Fibroblast of skin of back (primary cell): ENCODE data around the gene PDE1A.
"Not testable (repeated sequence)": the region's sequence is repeated elsewhere in the genome, so short reads cannot be mapped to it uniquely, and the experiment has no call there.

Experiments
- DNase-seq: peaks from one replicate; pipeline ENCODE4 v3.0.0-alpha.2; 2013

Gene PDE1A

DNA sequence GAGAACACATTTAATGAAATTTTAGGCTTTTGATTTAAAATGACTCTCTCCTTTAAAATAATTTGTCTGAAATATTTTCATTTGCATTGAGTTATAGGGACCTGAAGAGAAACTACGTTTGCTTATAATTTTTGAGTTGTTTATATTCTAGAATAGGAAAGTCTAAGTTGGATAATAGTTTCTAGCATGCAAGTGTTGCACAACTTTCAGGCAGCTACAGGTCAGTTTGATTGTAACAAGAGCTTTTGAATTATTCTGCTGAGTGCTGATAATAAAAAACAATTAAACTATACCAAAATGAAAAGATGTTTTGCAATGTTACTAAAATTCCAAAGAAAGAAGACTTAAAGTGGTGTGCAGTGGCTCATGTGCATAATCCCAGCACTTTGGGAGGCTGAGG lies 71.0 kb downstream of the PDE1A start:
- DNase-seq, result no peak

- no peak for DNase-seq
Observed at GRCh38 chr2:182351427-182351826, 75.4 kb downstream of the PDE1A start.

- no peak for DNase-seq
Observed at GRCh38 chr2:182349268-182349667, 77.6 kb downstream of the PDE1A start.

DNA sequence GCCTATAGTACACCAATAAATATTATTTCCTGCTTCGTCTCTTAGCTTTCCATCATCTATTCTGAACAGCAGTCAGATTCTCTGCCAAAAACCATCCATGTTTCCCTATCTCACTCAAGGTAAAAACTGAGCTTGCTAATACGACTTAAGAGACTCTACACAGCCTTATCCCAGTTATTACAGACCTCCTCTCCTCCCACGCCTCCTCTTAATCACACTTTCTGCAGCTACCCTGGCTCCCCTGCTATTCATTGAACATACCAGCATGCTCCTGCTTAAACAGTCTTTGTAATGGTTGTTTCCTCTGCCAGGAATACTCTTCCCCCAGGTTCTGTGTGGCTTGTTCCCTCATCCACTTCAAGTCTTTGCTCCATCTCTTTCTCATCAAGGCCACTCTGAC lies 81.5 kb downstream of the PDE1A start:
- DNase-seq, result no peak

DNA sequence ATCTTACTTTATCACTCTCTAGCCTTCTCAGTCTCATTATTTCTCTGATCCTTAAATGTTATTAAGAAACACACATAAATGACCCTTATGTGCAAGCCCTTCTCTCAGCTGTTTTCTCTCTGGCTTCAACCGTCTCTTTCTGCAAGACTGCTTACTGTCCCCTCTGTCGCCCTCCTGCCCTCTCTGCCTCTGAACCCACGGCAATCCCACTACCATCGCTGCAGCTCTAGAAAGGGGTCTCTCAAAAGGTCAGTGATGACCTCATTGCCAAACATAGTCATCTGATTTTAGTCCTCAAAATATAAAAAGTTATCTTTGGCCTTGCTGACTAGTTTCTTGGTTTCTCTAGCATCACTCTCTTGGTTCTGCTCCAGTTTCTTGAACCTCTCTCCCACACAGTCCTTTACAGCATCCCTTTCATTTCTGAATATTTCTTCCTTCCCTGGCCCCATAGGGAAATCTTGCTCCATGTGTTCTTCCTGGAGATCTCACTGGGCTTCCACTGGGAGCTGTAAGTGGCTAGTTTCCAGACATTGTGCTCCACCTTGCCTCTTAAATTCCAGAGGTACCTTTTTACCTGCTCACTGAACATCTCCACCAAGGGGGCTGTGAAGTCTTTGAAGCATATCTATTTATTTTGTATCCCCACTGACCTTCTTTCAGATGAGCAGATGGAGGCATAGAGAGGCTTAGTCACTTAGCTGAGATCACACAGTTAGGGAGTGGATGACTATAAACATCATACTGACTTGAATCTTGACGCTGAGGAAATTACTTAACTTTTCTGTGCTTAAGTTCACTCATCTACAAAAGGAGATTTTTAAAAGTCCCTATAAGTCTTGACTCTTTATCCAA lies 96.2 kb downstream of the PDE1A start:
- DNase-seq, result no peak

DNA sequence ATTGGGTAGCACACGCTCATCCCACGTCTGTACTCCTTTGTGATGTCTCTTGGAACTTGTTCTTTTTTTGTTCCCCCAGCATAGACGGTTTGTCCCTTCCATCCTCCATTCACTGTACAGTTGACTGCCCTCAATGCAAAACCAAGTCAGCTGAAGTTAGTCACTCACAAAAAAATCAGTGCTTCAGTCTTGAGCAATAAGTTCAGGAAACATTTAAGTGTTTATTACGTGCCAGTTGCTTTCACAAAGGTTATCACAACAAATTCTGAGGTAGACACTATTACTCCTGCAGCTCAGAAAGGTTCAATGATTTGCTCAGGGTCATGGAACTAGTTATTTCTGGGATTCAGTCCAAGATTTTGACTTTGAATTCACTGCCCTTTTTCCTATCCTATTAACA lies 102.2 kb downstream of the PDE1A start:
- no peak for DNase-seq

- no peak for DNase-seq
Observed at GRCh38 chr2:182321096-182321495, 105.7 kb downstream of the PDE1A start.

DNA sequence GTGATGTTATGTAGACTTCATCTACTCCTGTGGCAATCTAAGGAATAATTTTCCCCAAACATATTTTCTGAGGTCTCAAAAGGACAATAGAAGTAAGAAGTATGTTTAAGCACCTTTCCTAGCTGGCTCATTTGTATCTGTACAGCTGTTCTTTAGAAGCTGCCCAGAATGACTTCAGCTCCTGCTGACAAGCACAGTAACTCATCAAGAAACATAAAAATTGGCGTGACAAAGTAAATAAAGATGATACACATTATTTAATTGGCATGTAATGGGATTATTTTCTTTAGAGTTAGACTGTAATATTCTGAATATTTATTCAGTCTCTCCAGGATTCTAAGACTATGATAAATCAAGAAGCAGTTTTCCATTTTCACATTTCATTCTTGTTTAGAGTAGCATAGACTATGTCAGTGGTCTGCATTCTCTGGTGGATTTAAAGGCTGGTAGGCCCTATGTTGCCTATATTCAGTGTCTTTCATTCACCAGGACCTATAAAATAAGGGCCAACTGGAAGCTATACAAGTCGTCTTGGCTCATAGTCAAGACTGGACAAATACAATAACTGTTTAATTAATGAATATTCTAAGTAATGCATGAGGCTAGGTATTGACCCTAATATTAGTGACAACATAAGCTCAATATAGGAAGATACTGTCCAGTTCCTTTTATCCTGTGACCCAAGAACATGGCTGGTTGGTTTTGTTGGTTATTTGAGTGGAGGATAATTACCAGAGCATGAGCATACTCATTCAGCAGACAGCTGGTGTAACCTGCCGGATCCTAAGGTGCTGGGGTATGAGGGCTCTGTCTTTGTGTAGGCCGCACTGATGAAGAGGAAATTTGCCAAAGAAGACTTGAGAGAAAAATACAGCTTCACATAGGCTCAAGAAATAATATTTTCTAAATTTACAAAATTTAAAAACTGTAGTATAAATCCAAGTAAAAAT lies 107.0 kb downstream of the PDE1A start:
- DNase-seq, result no peak

- DNase-seq, result peak; percentile 9
Observed at GRCh38 chr2:182318466-182319220, 108.2 kb downstream of the PDE1A start.

GRCh38 chr2:182316950-182317349 lies 109.9 kb downstream of the PDE1A start:
- no peak for DNase-seq

DNA sequence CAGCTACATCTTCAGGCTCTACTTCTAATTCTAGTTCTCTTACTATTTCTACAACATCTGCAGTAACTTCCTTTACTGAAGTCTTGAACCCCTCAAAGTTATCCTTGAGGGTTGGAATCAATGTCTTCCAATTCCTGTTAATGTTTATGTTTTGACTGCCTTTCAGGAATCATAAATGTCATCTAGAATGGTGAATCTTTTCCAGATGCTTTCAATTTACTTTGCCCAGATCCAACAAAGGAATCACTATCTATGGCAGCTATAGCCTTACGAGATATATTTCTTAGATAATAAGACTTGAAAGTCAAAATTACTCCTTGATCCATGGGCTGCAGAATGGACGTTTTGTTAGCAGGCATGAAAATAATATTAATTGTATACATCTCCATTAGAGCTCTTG lies 123.9 kb downstream of the PDE1A start:
- DNase-seq, result no peak

- DNase-seq, result peak; percentile 72
Observed at GRCh38 chr2:182302174-182302573, 124.7 kb downstream of the PDE1A start.

DNA sequence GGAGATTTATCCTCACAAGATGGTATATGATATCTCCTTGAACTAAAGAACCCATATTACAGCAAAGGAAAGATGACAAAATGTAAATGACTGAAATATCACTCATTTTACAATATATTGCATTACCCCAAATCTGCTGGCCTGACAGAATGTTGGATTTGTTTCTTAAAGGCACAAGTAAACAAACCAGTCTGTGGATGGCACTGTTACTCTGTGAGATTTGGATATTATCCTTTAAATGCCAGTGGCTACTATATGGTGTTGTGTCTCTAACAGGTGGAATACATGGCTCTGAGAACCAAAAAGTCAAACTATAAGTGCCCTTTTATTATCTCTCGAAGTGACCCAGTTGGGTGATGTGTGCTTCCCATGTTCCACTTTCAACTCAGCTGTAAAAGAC lies 125.7 kb downstream of the PDE1A start:
- no peak for DNase-seq

- DNase-seq, result no peak
Observed at GRCh38 chr2:182300608-182301007, 126.2 kb downstream of the PDE1A start.

GRCh38 chr2:182299632-182300031 lies 127.2 kb downstream of the PDE1A start:
- DNase-seq, result no peak

DNA sequence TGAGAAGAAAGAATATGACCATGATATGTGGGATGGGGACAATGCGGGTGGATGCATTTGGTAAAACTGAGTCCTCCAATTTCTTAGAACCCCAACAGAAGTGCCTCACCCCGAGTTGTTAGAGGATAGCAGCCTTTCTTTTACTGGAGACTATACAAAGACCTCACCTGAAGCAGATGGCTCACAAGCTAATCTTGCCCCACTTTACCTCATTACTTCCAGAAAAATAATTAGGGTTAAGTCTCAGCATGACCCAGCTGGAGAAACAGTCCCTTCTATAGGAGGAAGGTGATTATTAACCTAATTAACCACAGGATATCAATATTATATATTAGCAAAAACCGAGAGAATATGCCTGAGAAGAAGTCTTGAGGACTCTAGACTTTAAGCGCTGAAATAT lies 128.4 kb downstream of the PDE1A start:
- DNase-seq, result no peak

DNA sequence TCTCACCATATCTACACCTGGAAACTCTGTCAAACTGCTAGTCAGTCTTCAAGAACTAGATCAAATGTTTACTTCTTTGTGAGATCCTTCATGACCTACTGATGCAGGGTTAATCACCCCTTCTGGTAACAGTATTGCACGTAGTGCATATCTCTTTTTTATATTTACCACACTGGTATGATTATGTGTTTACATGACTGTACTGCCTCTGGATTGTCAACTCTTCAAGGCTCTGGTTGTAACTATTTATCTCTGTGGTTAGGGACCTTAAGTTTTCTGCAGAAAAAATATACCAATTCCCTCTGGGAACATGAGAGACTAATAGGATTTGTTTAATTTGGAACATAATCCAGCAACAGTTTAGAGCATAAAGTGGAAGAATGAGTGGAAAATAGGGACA lies 135.5 kb downstream of the PDE1A start:
- DNase-seq, result no peak

DNA sequence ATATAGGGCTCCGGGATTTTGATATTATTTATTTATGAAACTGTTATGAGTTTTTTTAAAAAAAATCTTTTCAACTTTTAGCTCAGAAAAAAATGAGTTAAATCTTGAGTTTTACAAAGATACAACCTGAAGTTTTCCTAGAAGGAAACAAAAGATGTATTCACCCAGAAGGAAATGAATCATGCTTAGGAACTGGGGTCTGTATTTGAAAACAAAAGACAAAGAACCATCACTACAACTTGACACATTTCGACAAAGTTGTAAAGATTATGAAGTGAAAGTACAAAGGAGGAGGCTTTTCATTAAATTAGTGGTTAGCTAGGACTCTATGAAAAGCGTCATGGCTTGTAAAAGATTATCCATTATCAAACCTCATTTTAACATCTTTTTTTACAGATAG lies 143.3 kb downstream of the PDE1A start:
- no peak for DNase-seq

DNA sequence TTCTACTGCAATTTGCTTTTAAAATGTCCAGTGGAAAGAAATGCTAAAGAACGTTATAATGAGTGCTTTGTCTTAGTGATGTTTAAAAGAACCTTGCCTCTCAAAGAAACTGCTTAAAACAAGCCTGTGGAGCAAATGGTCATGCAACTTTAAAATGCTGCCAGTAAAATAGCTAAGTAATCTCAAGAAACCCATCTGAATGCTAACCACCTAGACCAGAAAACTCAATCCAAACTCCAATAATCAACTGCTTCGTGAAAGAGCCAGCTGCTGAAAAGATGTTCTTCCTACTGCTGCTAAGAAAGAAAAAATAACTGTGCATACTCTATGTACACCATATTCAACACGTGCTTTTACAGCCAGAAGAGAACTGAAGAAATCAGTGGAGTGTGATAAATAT lies 145.6 kb downstream of the PDE1A start:
- DNase-seq, result no peak

DNA sequence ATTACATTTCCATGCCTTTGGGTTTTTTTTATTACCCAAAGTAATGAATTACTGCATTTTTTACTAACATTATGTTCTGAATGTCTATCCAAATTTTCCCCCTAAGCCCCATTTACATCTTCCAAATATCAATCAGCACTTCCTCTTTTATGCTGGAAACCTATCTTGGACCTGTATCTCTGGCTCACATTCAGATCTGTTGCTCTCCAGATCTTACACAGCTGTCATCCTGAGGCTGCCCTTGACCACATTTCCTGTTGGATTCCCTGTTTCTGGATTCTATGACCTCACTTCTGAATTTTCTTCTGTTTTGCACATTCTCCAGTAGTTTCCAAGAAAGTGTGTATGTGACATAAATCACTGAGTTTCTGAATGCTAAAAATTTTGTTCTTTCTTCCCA lies 146.7 kb downstream of the PDE1A start:
- peak; percentile 2 for DNase-seq

DNA sequence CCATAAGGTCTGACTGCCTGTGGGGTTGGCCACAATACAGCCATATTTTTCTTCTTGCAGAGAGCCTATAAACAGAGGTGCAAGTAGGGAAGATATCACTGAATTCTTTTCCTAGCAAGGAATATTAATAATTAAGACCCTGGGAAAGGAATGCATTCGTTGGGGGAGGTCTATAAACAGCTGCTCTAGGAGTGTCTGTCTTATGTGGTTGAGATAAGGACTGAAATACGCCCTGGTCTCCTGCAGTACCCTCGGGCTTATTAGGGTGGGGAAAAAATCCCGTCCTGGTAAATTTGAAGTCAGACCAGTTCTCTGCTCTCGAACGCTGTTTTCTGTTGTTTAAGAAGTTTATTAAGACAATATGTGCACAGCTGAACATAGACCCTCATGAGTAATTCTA lies 150.2 kb downstream of the PDE1A start:
- not testable (repeated sequence) for DNase-seq

DNA sequence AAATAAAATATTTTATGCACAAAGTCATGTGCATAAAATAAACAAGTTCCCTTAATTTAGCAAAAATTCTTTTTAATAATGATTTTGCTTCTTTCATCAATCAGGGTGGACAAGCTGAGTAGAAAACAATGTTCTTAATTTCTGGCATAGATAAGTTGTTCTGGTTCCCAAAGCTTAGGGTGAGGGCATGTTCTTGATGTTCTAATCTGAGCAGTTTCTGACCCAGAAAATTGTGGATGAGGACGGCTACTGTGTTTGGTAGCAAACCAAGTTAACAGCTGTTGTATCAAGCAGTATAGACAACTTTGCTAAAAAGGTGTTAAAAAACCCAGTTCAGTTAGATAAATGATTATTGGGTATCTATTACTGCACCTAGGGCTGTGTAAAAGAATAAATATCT lies 158.9 kb downstream of the PDE1A start:
- DNase-seq, result no peak

DNA sequence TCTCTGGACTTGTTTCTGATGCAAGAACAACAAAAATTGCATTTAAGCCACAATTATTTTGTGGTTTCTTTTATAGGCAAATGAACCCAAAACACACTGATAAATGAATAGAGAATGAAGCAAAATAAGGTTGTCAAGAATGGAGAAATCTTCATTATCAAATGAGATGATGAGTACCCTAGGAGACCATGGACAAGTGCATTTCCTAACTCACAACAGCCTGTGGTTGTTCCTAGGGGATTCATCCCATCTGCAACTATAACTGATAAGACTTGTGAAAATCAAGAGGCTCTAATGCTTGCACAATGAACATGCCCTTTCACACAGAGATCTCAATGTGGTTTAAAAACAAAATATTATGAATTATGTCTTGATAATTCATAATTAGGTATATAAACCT lies 159.9 kb downstream of the PDE1A start:
- no peak for DNase-seq
